Fibroblast of lung (primary cell): Measurements from ENCODE around the gene CH25H. TPM values are rescaled to one million over a fixed set of nuclear protein-coding genes. Genes with fewer than 3 reads are reported as not detected.

Source experiments
- DNase-seq, 2 donors: peaks; one replicate each; pipeline versions ENCODE4 v3.0.0 to v3.0.0-alpha.2; 2010; ENCODE audit warnings: low read depth in 2 of 2
- H2AFZ ChIP-seq: 2 replicates; pipeline ENCODE4 v1.5.1; 2012; ENCODE audit warnings: low read length, control low read depth, inconsistent platforms
- H3K27ac ChIP-seq: 2 replicates; pipeline ENCODE4 v1.5.1; 2011; ENCODE audit warnings: low read length, control low read depth; ENCODE audit not compliant: insufficient read depth
- H3K27me3 ChIP-seq: 2 replicates; pipeline ENCODE4 v1.5.1; 2011; ENCODE audit warnings: mild to moderate bottlenecking, low read length; ENCODE audit not compliant: control insufficient read depth, insufficient read depth
- H3K36me3 ChIP-seq: 2 replicates; pipeline ENCODE4 v1.5.1; 2011; ENCODE audit warnings: low read length; ENCODE audit not compliant: control insufficient read depth, insufficient read depth
- H3K4me1 ChIP-seq: 2 replicates; pipeline ENCODE4 v1.5.1; 2011; ENCODE audit warnings: low read length; ENCODE audit not compliant: control insufficient read depth, insufficient read depth; ENCODE audit errors: extremely low read depth
- H3K4me2 ChIP-seq: 2 replicates; pipeline ENCODE4 v1.5.1; 2011; ENCODE audit warnings: low read length, control low read depth; ENCODE audit not compliant: insufficient read depth; ENCODE audit errors: extremely low read depth
- H3K4me3 ChIP-seq, 4 experiments: fragments of 200-600 bp in 1 of 4; sonication (generic) in 1 of 4; replicated peaks in 1 of 4; 2 replicates each; pipeline ENCODE4 v1.5.1; 2011 to 2016; ENCODE audit warnings: low read length in 4 of 4, low read depth in 3 of 4, mild to moderate bottlenecking in 3 of 4, control low read depth in 2 of 4, inconsistent platforms in 1 of 4, mixed read lengths in 1 of 4; ENCODE audit not compliant: insufficient read depth in 1 of 4; ENCODE audit errors: control extremely low read depth in 1 of 4
- H3K79me2 ChIP-seq: 2 replicates; pipeline ENCODE4 v1.5.1; 2012; ENCODE audit warnings: mild to moderate bottlenecking, low read length, inconsistent platforms; ENCODE audit not compliant: control insufficient read depth, insufficient read depth
- H3K9ac ChIP-seq: 2 replicates; pipeline ENCODE4 v1.5.1; 2011; ENCODE audit warnings: mild to moderate bottlenecking, low read length, control low read depth; ENCODE audit not compliant: insufficient read depth
- H3K9me3 ChIP-seq: 2 replicates; pipeline ENCODE4 v1.5.1; 2012; ENCODE audit warnings: low read depth, low read length; ENCODE audit not compliant: control insufficient read depth, insufficient read depth
- H4K20me1 ChIP-seq: 2 replicates; pipeline ENCODE4 v1.5.1; 2011; ENCODE audit warnings: low read length; ENCODE audit not compliant: control insufficient read depth, insufficient read depth; ENCODE audit errors: extremely low read depth
- CTCF ChIP-seq, 2 donors: IDR thresholded peaks in 1 of 2; conservative IDR thresholded peaks in 1 of 2; 1 replicate in 1 of 2; 2 replicates in 1 of 2; pipeline ENCODE4 v1.5.1; 2011 to 2012; ENCODE audit warnings: low read length in 2 of 2, control low read depth in 1 of 2, inconsistent platforms in 1 of 2, low read depth in 1 of 2, mild to moderate bottlenecking in 1 of 2
- EZH2 ChIP-seq: IDR thresholded peaks from 2 replicates; pipeline ENCODE4 v1.5.1; 2012; ENCODE audit warnings: low read length, control low read depth, mild to moderate bottlenecking; ENCODE audit errors: missing control alignments
- polyA plus RNA-seq, 2 donors: library from polyadenylated mRNA; depleted of rRNA in 1 of 2; stranded (reverse) in 1 of 2; unstranded in 1 of 2; fragments of >200 nt; gene quantifications; 2 replicates each; pipeline ENCODE4 v1.2.1, GENCODE V29; 2011 to 2012; ENCODE audit warnings: missing spikeins in 1 of 2
- total RNA-seq: library from RNA; depleted of rRNA; stranded (reverse); fragments of >200 nt; gene quantifications from 2 replicates; pipeline ENCODE4 v1.2.1, GENCODE V29; 2014

Gene CH25H
- total and polyA plus RNA-seq, 2 donors (not counting 1 experiment from before 2014, with no cell fraction given), result 1.7 to 17.7 TPM

GRCh38 chr10:89219513-89220218 lies 12.5 kb upstream of the CH25H start:
- no peaks in the 10 kb centered on the region for H4K20me1 ChIP-seq
- H3K9me3 ChIP-seq, result no peaks in the 10 kb centered on the region
- no peaks in the 10 kb centered on the region for H3K79me2 ChIP-seq
- H3K9ac ChIP-seq, result no peak overlapping the region
- H3K4me1 ChIP-seq, result no peaks in the 10 kb centered on the region
- TF ChIP-seq EZH2 (no peak), CTCF (conservative IDR thresholded peaks at IDR 0.05 in 1 of 2, IDR thresholded peaks at IDR 0.05 in 1 of 2; ENCODE audit: low read depth in 1 of 2, low read length in 2 of 2) (no peak)
- peaks cover 3% of the 10 kb centered on the region for H3K36me3 ChIP-seq
- H3K4me3 ChIP-seq, result no peak overlapping the region
- no peak for DNase-seq
- no peak overlapping the region for H2AFZ ChIP-seq
- no peaks in the 10 kb centered on the region for H3K27me3 ChIP-seq
- H3K27ac ChIP-seq, result no peak overlapping the region
- no peak overlapping the region for H3K4me2 ChIP-seq

- Histone ChIP-seq H3K9me3 (no peaks in the 10 kb centered on the region), H3K9ac (no peak overlapping the region), H4K20me1 (no peaks in the 10 kb centered on the region), H3K36me3 (peaks cover 3% of the 10 kb centered on the region), H2AFZ (no peak overlapping the region), H3K27ac (no peak overlapping the region), H3K4me3 (no peak overlapping the region), H3K79me2 (no peaks in the 10 kb centered on the region), H3K4me2 (no peak overlapping the region), H3K27me3 (no peaks in the 10 kb centered on the region), H3K4me1 (no peaks in the 10 kb centered on the region)
- TF ChIP-seq CTCF (conservative IDR thresholded peaks at IDR 0.05 in 1 of 2, IDR thresholded peaks at IDR 0.05 in 1 of 2; ENCODE audit: low read depth in 1 of 2, low read length in 2 of 2), result peak; percentile 58 to 66
- TF ChIP-seq EZH2, result no peak
- DNase-seq, result peak; percentile 48 to 78
Measured at GRCh38 chr10:89217057-89217990, 10.2 kb upstream of the CH25H start.

GRCh38 chr10:89216056-89216455 lies 8.9 kb upstream of the CH25H start:
- H3K4me1 ChIP-seq, result no peaks in the 10 kb centered on the region
- H2AFZ ChIP-seq, result no peak overlapping the region
- H3K9me3 ChIP-seq, result no peaks in the 10 kb centered on the region
- no peaks in the 10 kb centered on the region for H4K20me1 ChIP-seq
- no peak for DNase-seq
- H3K9ac ChIP-seq, result no peak overlapping the region
- H3K27me3 ChIP-seq, result no peaks in the 10 kb centered on the region
- no peak overlapping the region for H3K4me2 ChIP-seq
- H3K4me3 ChIP-seq, result no peak overlapping the region
- TF ChIP-seq CTCF (conservative IDR thresholded peaks at IDR 0.05 in 1 of 2, IDR thresholded peaks at IDR 0.05 in 1 of 2; ENCODE audit: low read depth in 1 of 2, low read length in 2 of 2) (no peak), EZH2 (no peak)
- no peaks in the 10 kb centered on the region for H3K79me2 ChIP-seq
- H3K27ac ChIP-seq, result no peak overlapping the region
- peaks cover 3% of the 10 kb centered on the region for H3K36me3 ChIP-seq
